Testis (tissue), 3 donors: ENCODE measurements around the gene PRUNE2. TPM values are rescaled to one million over a fixed set of nuclear protein-coding genes. Genes with fewer than 3 reads are reported as not detected.

Source experiments
- DNase-seq: peaks from one replicate; pipeline ENCODE4 v3.0.0-alpha.2; 2019
- H3K27ac ChIP-seq, 2 donors: fragments of 200-600 bp; sonication (generic); one replicate each; pipeline ENCODE4 v1.5.1; 2019
- H3K27me3 ChIP-seq: fragments of 200-600 bp; sonication (generic); one replicate; pipeline ENCODE4 v1.5.1; 2019
- H3K36me3 ChIP-seq: fragments of 200-600 bp; sonication (generic); one replicate; pipeline ENCODE4 v1.5.1; 2017; ENCODE audit warnings: low read depth; ENCODE audit errors: missing control alignments
- H3K4me1 ChIP-seq: fragments of 200-600 bp; sonication (generic); one replicate; pipeline ENCODE4 v1.5.1; 2019
- H3K4me3 ChIP-seq, 2 donors: fragments of 200-600 bp; sonication (generic); one replicate each; pipeline ENCODE4 v1.5.1; 2017 to 2019
- H3K9me3 ChIP-seq: fragments of 200-600 bp; sonication (generic); one replicate; pipeline ENCODE4 v1.5.1; 2017
- CTCF ChIP-seq, 3 experiments: fragments of 450-650 bp in 2 of 3; fragments of 200-600 bp in 1 of 3; sonication (generic) in 1 of 3; IDR thresholded peaks; one replicate each; pipeline ENCODE4 v1.5.1; 2016 to 2019; ENCODE audit warnings: antibody characterized with exemption in 3 of 3, mild to moderate bottlenecking in 2 of 3, moderate library complexity in 1 of 3
- POLR2A ChIP-seq: fragments of 450-650 bp; IDR thresholded peaks from one replicate; pipeline ENCODE4 v1.6.1; 2017; ENCODE audit warnings: antibody characterized with exemption, mild to moderate bottlenecking, moderate library complexity
- WGBS, 2 donors: methylation state at CpG; one replicate each; pipeline ENCODE4 v1.1.5; 2018; 5-methylcytosine and 5-hydroxymethylcytosine counted together
- intact Hi-C: fragments of 100-400 bp; cut with DNase I; formaldehyde crosslinking; loops from one replicate; pipeline ENCODE4 v1.15.1; 2023; ENCODE audit warnings: low total_unique reads
- polyA plus RNA-seq: library from polyadenylated mRNA; stranded (reverse); fragments of 350-450 nt; fragmentation: Illumina TruSeq; extraction: RNeasy Lipid Tissue Mini Kit (QIAGEN cat#74804); gene quantifications from one replicate; pipeline ENCODE4 v1.2.3, GENCODE V29; 2014; ENCODE audit warnings: low read depth, low replicate concordance; ENCODE audit not compliant: insufficient read depth
- total RNA-seq, 2 donors: library from RNA; depleted of rRNA; stranded (reverse); fragments of >200 nt; gene quantifications; one replicate each; pipeline ENCODE4 v1.2.3, GENCODE V29; 2016

Gene PRUNE2
- total and polyA plus RNA-seq, 3 donors from 2014 or later, result 15.8 to 19.3 (median 17.2) TPM

- no peak for TF ChIP-seq POLR2A
- TF ChIP-seq CTCF (IDR thresholded peaks at IDR 0.05), result no peak
- 62 to 71% methylated on average over 3 of the region's 3 CpGs for WGBS, 2 donors
- Histone ChIP-seq H3K4me3 (no peak overlapping the region), H3K36me3 (no peaks in the 10 kb centered on the region), H3K27me3 (no peaks in the 10 kb centered on the region), H3K27ac (no peak overlapping the region), H3K9me3 (no peaks in the 10 kb centered on the region), H3K4me1 (no peaks in the 10 kb centered on the region)
- intact Hi-C loops, result no loop called here
- no peak for DNase-seq
Measured at GRCh38 chr9:76720245-76720644, 185.7 kb downstream of the PRUNE2 start.

GRCh38 chr9:76718166-76718565, 187.7 kb downstream of the PRUNE2 start:
- 69 to 79% methylated on average over 4 of the region's 4 CpGs for WGBS, 2 donors
- DNase-seq, result no peak
- Histone ChIP-seq H3K4me3 (no peak overlapping the region), H3K9me3 (no peaks in the 10 kb centered on the region), H3K4me1 (no peaks in the 10 kb centered on the region), H3K36me3 (no peaks in the 10 kb centered on the region), H3K27me3 (no peaks in the 10 kb centered on the region), H3K27ac (no peak overlapping the region)
- TF ChIP-seq CTCF (IDR thresholded peaks at IDR 0.05), result no peak
- no peak for TF ChIP-seq POLR2A
- intact Hi-C loops, result no loop called here

DNA sequence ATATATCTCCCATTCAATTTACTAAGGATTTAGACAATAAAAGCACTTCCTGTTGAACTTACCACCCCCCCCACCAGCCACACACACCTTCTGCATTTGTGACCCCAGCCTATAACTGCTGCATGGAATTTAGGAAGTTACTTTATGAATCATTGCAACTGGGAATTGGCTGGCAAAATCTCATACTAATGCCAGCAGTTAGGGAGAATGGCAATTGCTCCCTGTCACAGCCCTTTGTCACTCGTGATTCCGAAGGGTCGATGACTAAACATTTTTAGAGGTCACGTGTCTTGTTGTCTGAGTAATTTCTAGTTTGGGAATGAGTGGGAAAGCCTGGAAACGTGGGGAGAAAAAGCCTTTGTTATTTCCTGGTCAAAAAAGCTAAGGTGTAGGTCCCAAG, 188.3 kb downstream of the PRUNE2 start:
- intact Hi-C loops, result no loop called here

DNA sequence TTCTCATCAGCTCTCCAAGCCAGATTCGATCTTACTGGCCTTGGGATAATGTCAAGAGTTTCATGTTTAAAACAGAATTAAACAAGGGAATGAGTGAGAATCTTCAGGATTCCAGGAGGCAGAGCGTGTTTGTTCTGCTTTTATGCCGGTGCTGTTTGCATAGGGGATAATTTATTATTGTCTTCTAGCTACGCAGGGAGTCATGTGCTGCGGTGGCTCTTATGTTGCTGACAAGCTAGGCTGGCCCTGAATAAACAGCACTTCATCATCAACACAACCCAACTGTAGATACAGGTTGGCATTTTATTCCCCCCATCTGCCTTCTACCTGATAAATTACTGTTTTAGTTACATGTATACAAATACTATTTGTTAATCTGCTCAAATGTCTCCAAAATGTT, 188.7 kb downstream of the PRUNE2 start:
- Histone ChIP-seq H3K27me3 (no peaks in the 10 kb centered on the region), H3K4me1 (no peaks in the 10 kb centered on the region), H3K9me3 (no peaks in the 10 kb centered on the region), H3K27ac (no peak overlapping the region), H3K4me3 (no peak overlapping the region), H3K36me3 (no peaks in the 10 kb centered on the region)
- TF ChIP-seq POLR2A, result no peak
- no peak for TF ChIP-seq CTCF (IDR thresholded peaks at IDR 0.05)
- intact Hi-C loops, result no loop called here
- no peak for DNase-seq
- WGBS, 2 donors, result 55% methylated on average over 5 of the region's 5 CpGs

More for the DNA sequence above, 188.3 kb downstream of the PRUNE2 start:
- no peak for DNase-seq
- no peak for TF ChIP-seq POLR2A
- H3K27ac ChIP-seq, result no peak overlapping the region
- no peak overlapping the region for H3K4me3 ChIP-seq
- 72 to 78% methylated on average over 5 of the region's 5 CpGs for WGBS, 2 donors
- H3K27me3 ChIP-seq, result no peaks in the 10 kb centered on the region
- no peaks in the 10 kb centered on the region for H3K36me3 ChIP-seq
- no peaks in the 10 kb centered on the region for H3K4me1 ChIP-seq
- no peaks in the 10 kb centered on the region for H3K9me3 ChIP-seq

- H3K36me3 ChIP-seq, result no peaks in the 10 kb centered on the region
- 73 to 79% methylated on average over 7 of the region's 7 CpGs for WGBS, 2 donors
- H3K9me3 ChIP-seq, result no peaks in the 10 kb centered on the region
- no peaks in the 10 kb centered on the region for H3K27me3 ChIP-seq
- DNase-seq, result no peak
- H3K4me1 ChIP-seq, result no peaks in the 10 kb centered on the region
- H3K27ac ChIP-seq, result no peak overlapping the region
- no peak for TF ChIP-seq POLR2A
- H3K4me3 ChIP-seq, result no peak overlapping the region
- intact Hi-C loops, result no loop called here
Measured at GRCh38 chr9:76716085-76716672, 189.7 kb downstream of the PRUNE2 start.

DNA sequence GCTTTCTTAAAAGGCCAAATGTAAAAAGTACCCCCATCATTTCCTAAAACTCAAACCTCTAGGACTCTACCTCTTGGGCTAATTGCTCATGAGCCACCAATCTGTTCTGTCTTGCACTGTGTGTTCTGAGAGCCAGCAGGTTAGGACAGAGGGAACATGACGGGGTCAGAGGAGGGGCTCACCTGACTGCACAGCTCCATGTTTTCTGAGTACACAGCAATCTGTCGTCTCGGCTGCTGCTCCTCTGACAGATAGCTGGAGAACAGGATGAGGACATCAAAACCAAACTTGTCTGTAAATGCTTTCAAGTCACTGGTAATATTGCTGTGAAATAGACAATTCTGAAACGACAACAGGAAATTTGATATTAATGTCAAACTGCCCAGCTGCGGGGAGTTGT, 192.5 kb downstream of the PRUNE2 start:
- Histone ChIP-seq H3K4me1 (no peaks in the 10 kb centered on the region), H3K36me3 (no peaks in the 10 kb centered on the region), H3K27me3 (no peaks in the 10 kb centered on the region), H3K4me3 (no peak overlapping the region), H3K9me3 (no peaks in the 10 kb centered on the region), H3K27ac (no peak overlapping the region)
- no peak for DNase-seq
- TF ChIP-seq CTCF (IDR thresholded peaks at IDR 0.05), result no peak
- TF ChIP-seq POLR2A, result no peak
- intact Hi-C loops, result no loop called here
- 75 to 80% methylated on average over 5 of the region's 5 CpGs for WGBS, 2 donors
